ENCODE data around the gene SPPL3. TPM values are rescaled to one million over a fixed set of nuclear protein-coding genes. Genes with fewer than 3 reads are reported as not detected.

SPPL3 gene
- total RNA-seq, 1 donor from 2014 or later = 25.8 TPM

DNA sequence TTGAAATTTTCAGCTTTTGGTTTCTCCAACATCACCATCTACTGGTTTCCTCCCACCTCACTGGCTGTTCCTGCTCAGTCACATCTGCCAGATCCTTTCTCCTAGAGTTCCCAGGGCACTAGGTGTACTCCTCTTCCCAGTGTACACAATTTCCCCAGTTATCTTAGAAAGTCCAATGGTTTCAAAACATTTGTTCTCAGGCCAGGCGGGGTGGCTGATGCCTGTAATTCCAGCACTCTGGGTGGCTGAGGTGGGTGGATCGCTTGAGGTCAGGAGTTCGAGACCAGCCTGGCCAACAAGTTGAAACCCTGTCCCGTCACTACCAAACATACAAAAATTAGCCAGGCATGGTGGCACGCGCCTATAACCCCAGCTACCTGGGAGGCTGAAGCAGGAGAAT is 60.7 kb downstream of the SPPL3 start:
- H3K4me3 Mint-ChIP-seq = no peak overlapping the region
- H3K4me1 ChIP-seq = peaks cover 9% of the 10 kb centered on the region
- no peak overlapping the region for H3K4me2 ChIP-seq
- H2AFZ ChIP-seq (replicated peaks) = no peak overlapping the region
- DNase-seq (ENCODE audit: low spot score) = no peak
- H3K79me2 ChIP-seq (ENCODE audit: low read depth) = peaks cover 63% of the 10 kb centered on the region
- H3K4me1 Mint-ChIP-seq = peaks cover 10% of the 10 kb centered on the region
- TF ChIP-seq EZH2 (IDR thresholded peaks at IDR 0.05) (no peak), EZH2phosphoT487 (IDR thresholded peaks at IDR 0.05) (no peak)
- TF ChIP-seq, protein P1, sequence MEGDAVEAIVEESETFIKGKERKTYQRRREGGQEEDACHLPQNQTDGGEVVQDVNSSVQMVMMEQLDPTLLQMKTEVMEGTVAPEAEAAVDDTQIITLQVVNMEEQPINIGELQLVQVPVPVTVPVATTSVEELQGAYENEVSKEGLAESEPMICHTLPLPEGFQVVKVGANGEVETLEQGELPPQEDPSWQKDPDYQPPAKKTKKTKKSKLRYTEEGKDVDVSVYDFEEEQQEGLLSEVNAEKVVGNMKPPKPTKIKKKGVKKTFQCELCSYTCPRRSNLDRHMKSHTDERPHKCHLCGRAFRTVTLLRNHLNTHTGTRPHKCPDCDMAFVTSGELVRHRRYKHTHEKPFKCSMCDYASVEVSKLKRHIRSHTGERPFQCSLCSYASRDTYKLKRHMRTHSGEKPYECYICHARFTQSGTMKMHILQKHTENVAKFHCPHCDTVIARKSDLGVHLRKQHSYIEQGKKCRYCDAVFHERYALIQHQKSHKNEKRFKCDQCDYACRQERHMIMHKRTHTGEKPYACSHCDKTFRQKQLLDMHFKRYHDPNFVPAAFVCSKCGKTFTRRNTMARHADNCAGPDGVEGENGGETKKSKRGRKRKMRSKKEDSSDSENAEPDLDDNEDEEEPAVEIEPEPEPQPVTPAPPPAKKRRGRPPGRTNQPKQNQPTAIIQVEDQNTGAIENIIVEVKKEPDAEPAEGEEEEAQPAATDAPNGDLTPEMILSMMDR (IDR thresholded peaks at IDR 0.05) = no peak
- H3K9ac ChIP-seq = no peak overlapping the region
- H3K9me3 Mint-ChIP-seq = no peaks in the 10 kb centered on the region
- H3K27me3 ChIP-seq = no peaks in the 10 kb centered on the region
- no peak overlapping the region for H3K4me3 ChIP-seq
- H3K9me3 ChIP-seq (ENCODE audit: low read depth) = no peaks in the 10 kb centered on the region
- no peak overlapping the region for H3K27ac Mint-ChIP-seq
- peaks cover 4% of the 10 kb centered on the region for H3F3A ChIP-seq (ENCODE audit: low read depth)
- H3K36me3 Mint-ChIP-seq = peaks cover 3% of the 10 kb centered on the region
- no peaks in the 10 kb centered on the region for H3K36me3 ChIP-seq
- no peak overlapping the region for H3K27ac ChIP-seq
- H3K27me3 Mint-ChIP-seq (ENCODE audit: insufficient read depth, low read depth) = no peaks in the 10 kb centered on the region
- peaks cover 57% of the 10 kb centered on the region for H4K20me1 ChIP-seq (ENCODE audit: low read depth)

DNA sequence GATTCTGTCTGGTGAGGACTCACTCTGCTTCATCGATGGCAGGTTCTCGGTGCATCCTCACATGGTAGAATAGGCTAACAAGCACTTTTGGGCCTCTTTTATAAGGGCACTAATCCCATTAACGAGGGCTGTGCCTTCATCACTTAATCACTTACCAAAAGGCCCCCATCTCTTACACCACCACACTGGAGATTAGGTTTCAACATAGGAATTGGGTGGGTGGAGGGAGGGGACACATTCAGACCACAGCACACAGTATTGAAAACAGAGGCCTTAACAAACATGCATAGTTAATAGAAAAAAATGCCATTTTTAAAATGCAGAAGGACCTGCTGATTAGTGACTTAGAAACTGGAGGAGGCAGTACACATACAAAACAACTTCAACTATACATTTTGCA is 61.6 kb downstream of the SPPL3 start:
- H3K4me1 Mint-ChIP-seq = peaks cover 10% of the 10 kb centered on the region
- H3K4me2 ChIP-seq = peak overlapping the region; percentile 24

DNA sequence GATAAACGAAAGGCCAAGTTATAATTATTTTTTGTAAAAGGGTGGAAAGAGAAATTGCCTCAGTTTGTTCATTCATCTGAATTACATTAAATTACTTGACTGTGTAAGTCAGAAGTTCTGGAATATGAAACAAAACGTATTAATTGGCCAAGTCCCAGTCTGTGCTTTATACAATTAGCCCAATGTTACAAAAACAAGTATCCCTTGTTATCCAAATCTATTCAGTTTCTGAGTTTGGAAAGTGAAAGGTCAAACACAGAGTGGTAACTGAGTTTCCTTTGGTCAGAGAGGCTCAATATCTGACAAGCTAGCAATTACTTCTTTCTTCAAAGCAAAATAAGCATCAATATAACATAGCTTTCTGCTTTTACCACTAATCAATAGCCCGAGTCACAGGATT is 62.6 kb downstream of the SPPL3 start:
- no peaks in the 10 kb centered on the region for H3K9me3 ChIP-seq (ENCODE audit: low read depth)
- no peaks in the 10 kb centered on the region for H3K27me3 ChIP-seq
- Mint-ChIP-seq H3K27me3 (ENCODE audit: insufficient read depth, low read depth) (no peaks in the 10 kb centered on the region), H3K36me3 (peaks cover 3% of the 10 kb centered on the region), H3K27ac (no peak overlapping the region), H3K4me3 (no peak overlapping the region), H3K9me3 (no peaks in the 10 kb centered on the region), H3K4me1 (peaks cover 10% of the 10 kb centered on the region)
- H3F3A ChIP-seq (ENCODE audit: low read depth) = peaks cover 4% of the 10 kb centered on the region
- TF ChIP-seq EZH2 (IDR thresholded peaks at IDR 0.05) = no peak
- TF ChIP-seq, protein P1 (IDR thresholded peaks at IDR 0.05) = no peak
- H3K4me2 ChIP-seq = no peak overlapping the region
- no peak overlapping the region for H3K9ac ChIP-seq
- H3K4me3 ChIP-seq = no peak overlapping the region
- no peaks in the 10 kb centered on the region for H3K36me3 ChIP-seq
- peaks cover 9% of the 10 kb centered on the region for H3K4me1 ChIP-seq
- H3K27ac ChIP-seq = no peak overlapping the region
- H2AFZ ChIP-seq (replicated peaks) = no peak overlapping the region
- peaks cover 54% of the 10 kb centered on the region for H4K20me1 ChIP-seq (ENCODE audit: low read depth)
- H3K79me2 ChIP-seq (ENCODE audit: low read depth) = peaks cover 64% of the 10 kb centered on the region
- DNase-seq (ENCODE audit: low spot score) = no peak

More for the DNA sequence above, 61.6 kb downstream of the SPPL3 start:
- Mint-ChIP-seq H3K9me3 (no peaks in the 10 kb centered on the region), H3K36me3 (peaks cover 3% of the 10 kb centered on the region), H3K27ac (no peak overlapping the region), H3K27me3 (ENCODE audit: insufficient read depth, low read depth) (no peaks in the 10 kb centered on the region), H3K4me3 (no peak overlapping the region)
- no peak overlapping the region for H2AFZ ChIP-seq (replicated peaks)
- H3K27me3 ChIP-seq = no peaks in the 10 kb centered on the region
- no peaks in the 10 kb centered on the region for H3K9me3 ChIP-seq (ENCODE audit: low read depth)
- TF ChIP-seq EZH2phosphoT487 (IDR thresholded peaks at IDR 0.05) = no peak
- TF ChIP-seq, protein P1 (IDR thresholded peaks at IDR 0.05) = no peak
- no peak overlapping the region for H3K9ac ChIP-seq
- no peak overlapping the region for H3K27ac ChIP-seq
- no peaks in the 10 kb centered on the region for H3K36me3 ChIP-seq
- H3K79me2 ChIP-seq (ENCODE audit: low read depth) = peaks cover 64% of the 10 kb centered on the region
- peaks cover 9% of the 10 kb centered on the region for H3K4me1 ChIP-seq
- peak; percentile 33 for DNase-seq (ENCODE audit: low spot score)
- H3K4me3 ChIP-seq = no peak overlapping the region
- peaks cover 4% of the 10 kb centered on the region for H3F3A ChIP-seq (ENCODE audit: low read depth)
- H4K20me1 ChIP-seq (ENCODE audit: low read depth) = peaks cover 57% of the 10 kb centered on the region
